ENCODE data around the gene AQP6.

- TF ChIP-seq CTCF (IDR thresholded peaks at IDR 0.05), result no peak
- TF ChIP-seq POLR2A (IDR thresholded peaks at IDR 0.05), result no peak
Observed at GRCh38 chr12:50013361-50014147, 40.8 kb downstream of the AQP6 start.
